MM.1S (cell line): ENCODE data around the gene PDE4B.

ENCODE experiments used
- CTCF ChIP-seq: fragments of 300-600 bp; sonication (generic); IDR thresholded peaks from 2 replicates; pipeline ENCODE4 v1.5.1; 2016; ENCODE audit warnings: antibody characterized with exemption, low read length, mixed read lengths
- EZH2 ChIP-seq: fragments of 300-600 bp; sonication (generic); optimal IDR thresholded peaks from 2 replicates; pipeline ENCODE3; 2017; ENCODE audit warnings: low read depth, mild to moderate bottlenecking, antibody characterized with exemption, low read length, mixed read lengths
- EZH2phosphoT487 ChIP-seq: fragments of 300-600 bp; sonication (generic); IDR thresholded peaks from 2 replicates; pipeline ENCODE4 v1.6.1; 2018; ENCODE audit warnings: antibody characterized with exemption, low read length

GRCh38 chr1:66415866-66416265, 623.2 kb downstream of the PDE4B start:
- TF ChIP-seq CTCF (no peak), EZH2 (no peak), EZH2phosphoT487 (no peak)
